ENCODE results near the gene RPS6KB1. TPM values are rescaled to one million over a fixed set of nuclear protein-coding genes. Genes with fewer than 3 reads are reported as not detected.

Gene RPS6KB1
- total RNA-seq, 2 experiments from 2014 or later = 31.1 to 47.1 TPM

DNA sequence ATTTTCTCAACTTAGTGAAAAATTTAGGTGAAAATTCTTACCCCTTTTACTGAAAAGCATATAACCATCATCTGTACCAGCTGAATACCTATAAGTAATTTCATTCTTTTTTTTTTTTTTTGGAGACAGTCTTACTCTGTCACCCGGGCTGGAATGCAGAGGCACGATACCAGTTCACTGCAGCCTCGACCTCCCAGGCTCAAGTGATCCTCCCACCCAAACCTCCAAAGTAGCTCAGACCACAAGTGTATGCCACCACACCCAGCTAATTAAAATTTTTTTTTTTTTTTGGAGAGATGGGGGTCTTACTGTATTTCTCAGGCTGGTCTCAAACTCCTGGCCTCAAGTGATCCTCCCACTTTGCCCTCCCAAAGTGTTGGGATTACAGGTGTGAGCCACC lies 34.0 kb upstream of the RPS6KB1 start:
- Histone ChIP-seq H3K9me2 (ENCODE audit: insufficient read depth, low read length) (no peaks in the 10 kb centered on the region), H2AFZ (ENCODE audit: low read length) (no peak overlapping the region), H3K4me1 (ENCODE audit: insufficient read depth, low read length, poor library complexity, severe bottlenecking) (peaks cover 2% of the 10 kb centered on the region), H3K9me3 (ENCODE audit: low read length) (no peaks in the 10 kb centered on the region), H3K36me3 (ENCODE audit: insufficient read depth, low read length) (peaks cover 28% of the 10 kb centered on the region), H3K79me2 (ENCODE audit: insufficient read depth, low read depth, low read length) (no peaks in the 10 kb centered on the region), H3K4me2 (ENCODE audit: low read length) (no peak overlapping the region), H3K27ac (ENCODE audit: low read depth, low read length, poor library complexity, severe bottlenecking) (no peak overlapping the region), H4K20me1 (ENCODE audit: insufficient read depth, low read length) (no peaks in the 10 kb centered on the region), H3K4me3 (ENCODE audit: low read depth, low read length, poor library complexity, severe bottlenecking) (no peak overlapping the region)
- POLR2A ChIA-PET = interaction anchor here (0.6 to 0.7 kb wide), 4 partner anchors 10 to 135 kb away, joined by 3 read pairs; no protein-coding TSS in a partner anchor
- CTCF ChIA-PET (ENCODE audit: unreplicated experiment) = interaction anchor here (0.6 kb wide), 1 partner anchor 44 kb away, joined by 3 read pairs; no protein-coding TSS in a partner anchor
- no TSS peak for BruUV-seq (replicated peaks)
- intact Hi-C loops (cut with micrococcal nuclease; ENCODE audit: unreplicated experiment) = loop anchor here (2.0 kb wide), 1 partner anchor 106 kb away; no protein-coding TSS in a partner anchor
- no peak for TF ChIP-seq EZH2phosphoT487 (IDR thresholded peaks at IDR 0.05; ENCODE audit: borderline replicate concordance, low read depth, low read length)
- TF ChIP-seq, protein P1, sequence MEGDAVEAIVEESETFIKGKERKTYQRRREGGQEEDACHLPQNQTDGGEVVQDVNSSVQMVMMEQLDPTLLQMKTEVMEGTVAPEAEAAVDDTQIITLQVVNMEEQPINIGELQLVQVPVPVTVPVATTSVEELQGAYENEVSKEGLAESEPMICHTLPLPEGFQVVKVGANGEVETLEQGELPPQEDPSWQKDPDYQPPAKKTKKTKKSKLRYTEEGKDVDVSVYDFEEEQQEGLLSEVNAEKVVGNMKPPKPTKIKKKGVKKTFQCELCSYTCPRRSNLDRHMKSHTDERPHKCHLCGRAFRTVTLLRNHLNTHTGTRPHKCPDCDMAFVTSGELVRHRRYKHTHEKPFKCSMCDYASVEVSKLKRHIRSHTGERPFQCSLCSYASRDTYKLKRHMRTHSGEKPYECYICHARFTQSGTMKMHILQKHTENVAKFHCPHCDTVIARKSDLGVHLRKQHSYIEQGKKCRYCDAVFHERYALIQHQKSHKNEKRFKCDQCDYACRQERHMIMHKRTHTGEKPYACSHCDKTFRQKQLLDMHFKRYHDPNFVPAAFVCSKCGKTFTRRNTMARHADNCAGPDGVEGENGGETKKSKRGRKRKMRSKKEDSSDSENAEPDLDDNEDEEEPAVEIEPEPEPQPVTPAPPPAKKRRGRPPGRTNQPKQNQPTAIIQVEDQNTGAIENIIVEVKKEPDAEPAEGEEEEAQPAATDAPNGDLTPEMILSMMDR (conservative IDR thresholded peaks at IDR 0.05; ENCODE audit: low read length) = no peak
- no peak for DNase-seq (ENCODE audit: low spot score)

DNA sequence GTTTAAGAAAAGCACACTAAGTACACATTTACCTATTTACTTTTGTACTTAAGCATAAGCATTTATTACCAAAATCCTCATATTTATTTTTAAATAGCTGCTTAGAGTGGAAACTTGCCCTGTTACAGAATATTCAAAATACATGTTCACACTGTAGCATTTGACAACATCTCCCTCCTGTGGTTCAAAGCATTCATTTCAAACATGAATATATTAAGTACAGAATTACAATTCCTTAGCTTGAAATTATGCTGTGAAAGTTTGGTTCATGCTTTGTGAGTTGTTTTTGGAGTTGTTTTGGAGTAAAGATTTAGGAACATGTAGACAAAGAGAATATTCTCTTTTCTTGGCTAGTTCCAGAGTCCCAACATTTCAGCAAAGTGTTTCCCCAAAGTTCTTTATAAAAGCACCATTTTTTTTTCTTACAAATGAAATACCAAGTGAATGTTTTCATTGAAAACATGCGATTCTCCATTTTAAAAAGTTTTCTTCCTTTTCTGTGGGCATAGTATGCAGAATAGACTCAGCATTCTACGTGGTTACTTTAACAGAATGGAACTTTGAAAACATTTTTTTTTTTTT lies 33.4 kb upstream of the RPS6KB1 start:
- POLR2A ChIA-PET = interaction anchor here (0.6 kb wide), 1 partner anchor 29 kb away, joined by 3 read pairs; no protein-coding TSS in a partner anchor
- no peaks in the 10 kb centered on the region for H3K4me1 ChIP-seq (ENCODE audit: insufficient read depth, low read length, poor library complexity, severe bottlenecking)
- no peaks in the 10 kb centered on the region for H3K79me2 ChIP-seq (ENCODE audit: insufficient read depth, low read depth, low read length)
- no peak overlapping the region for H2AFZ ChIP-seq (ENCODE audit: low read length)
- BruUV-seq (replicated peaks) = TSS peak; percentile 73
- CTCF ChIA-PET (ENCODE audit: unreplicated experiment) = interaction anchor here (0.6 to 0.7 kb wide), 2 partner anchors 45 to 110 kb away, joined by 3 read pairs; no protein-coding TSS in a partner anchor
- H4K20me1 ChIP-seq (ENCODE audit: insufficient read depth, low read length) = no peaks in the 10 kb centered on the region
- H3K4me3 ChIP-seq (ENCODE audit: low read depth, low read length, poor library complexity, severe bottlenecking) = no peak overlapping the region
- H3K4me2 ChIP-seq (ENCODE audit: low read length) = no peak overlapping the region
- no peak overlapping the region for H3K27ac ChIP-seq (ENCODE audit: low read depth, low read length, poor library complexity, severe bottlenecking)
- H3K9me2 ChIP-seq (ENCODE audit: insufficient read depth, low read length) = no peaks in the 10 kb centered on the region
- peak; percentile 47 for DNase-seq (ENCODE audit: low spot score)
- H3K9me3 ChIP-seq (ENCODE audit: low read length) = no peaks in the 10 kb centered on the region
- intact Hi-C loops (cut with micrococcal nuclease; ENCODE audit: unreplicated experiment) = loop anchor here (2.0 kb wide), 1 partner anchor 107 kb away; no protein-coding TSS in a partner anchor
- H3K36me3 ChIP-seq (ENCODE audit: insufficient read depth, low read length) = peaks cover 28% of the 10 kb centered on the region
- TF ChIP-seq, protein P1 (conservative IDR thresholded peaks at IDR 0.05; ENCODE audit: low read length) = peak; percentile 80
- no peak for TF ChIP-seq EZH2phosphoT487 (IDR thresholded peaks at IDR 0.05; ENCODE audit: borderline replicate concordance, low read depth, low read length)

DNA sequence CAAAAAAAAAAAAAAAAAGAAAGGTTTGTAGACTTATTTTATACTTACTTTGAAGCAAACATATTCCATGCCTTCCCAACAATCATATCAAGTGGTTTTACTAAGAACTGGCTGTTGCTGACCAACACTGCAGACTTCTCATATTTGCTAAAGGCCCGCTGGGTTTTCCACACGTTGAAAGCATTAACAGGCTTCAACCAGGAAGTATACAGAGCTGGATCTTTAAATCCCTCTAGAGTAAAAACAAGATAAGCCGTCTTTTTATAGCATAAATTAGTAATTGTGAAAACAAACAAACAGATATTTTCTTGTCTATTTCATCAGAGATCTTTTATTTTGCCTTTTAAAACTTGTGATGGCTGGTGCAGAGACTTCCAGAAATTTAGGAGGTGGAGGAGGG lies 29.3 kb upstream of the RPS6KB1 start:
- intact Hi-C loops (cut with micrococcal nuclease; ENCODE audit: unreplicated experiment) = no loop called here
- Histone ChIP-seq H3K36me3 (ENCODE audit: insufficient read depth, low read length) (peaks cover 28% of the 10 kb centered on the region), H3K4me3 (ENCODE audit: low read depth, low read length, poor library complexity, severe bottlenecking) (no peak overlapping the region), H3K9me2 (ENCODE audit: insufficient read depth, low read length) (no peaks in the 10 kb centered on the region), H3K9me3 (ENCODE audit: low read length) (no peaks in the 10 kb centered on the region), H3K4me2 (ENCODE audit: low read length) (no peak overlapping the region), H2AFZ (ENCODE audit: low read length) (no peak overlapping the region), H3K27ac (ENCODE audit: low read depth, low read length, poor library complexity, severe bottlenecking) (no peak overlapping the region), H3K79me2 (ENCODE audit: insufficient read depth, low read depth, low read length) (no peaks in the 10 kb centered on the region), H4K20me1 (ENCODE audit: insufficient read depth, low read length) (no peaks in the 10 kb centered on the region), H3K4me1 (ENCODE audit: insufficient read depth, low read length, poor library complexity, severe bottlenecking) (no peaks in the 10 kb centered on the region)
- BruUV-seq (replicated peaks) = no TSS peak
- no peak for DNase-seq (ENCODE audit: low spot score)
- ChIA-PET CTCF (ENCODE audit: unreplicated experiment) (no interaction called here), POLR2A (no interaction called here)
- TF ChIP-seq, protein P1 (conservative IDR thresholded peaks at IDR 0.05; ENCODE audit: low read length) = no peak
- TF ChIP-seq EZH2phosphoT487 (IDR thresholded peaks at IDR 0.05; ENCODE audit: borderline replicate concordance, low read depth, low read length) = no peak
